GM18526 (cell line): ENCODE measurements around the gene CCDC77.

Source experiments
- POLR2A ChIP-seq: IDR thresholded peaks from 3 replicates; pipeline ENCODE4 v1.6.1; 2011; ENCODE audit not compliant: insufficient read length; ENCODE audit errors: extremely low read depth

Gene CCDC77

GRCh38 chr12:466039-466438 is 64.6 kb downstream of the CCDC77 start:
- TF ChIP-seq POLR2A = no peak

GRCh38 chr12:466762-467161 is 65.3 kb downstream of the CCDC77 start:
- no peak for TF ChIP-seq POLR2A

GRCh38 chr12:467591-467990 is 66.1 kb downstream of the CCDC77 start:
- TF ChIP-seq POLR2A = no peak

GRCh38 chr12:468671-469389 is 67.4 kb downstream of the CCDC77 start:
- no peak for TF ChIP-seq POLR2A

- TF ChIP-seq POLR2A = no peak
These were observed 68.7 kb downstream of the CCDC77 start for GRCh38 chr12:470133-470532.

- TF ChIP-seq POLR2A = no peak
These were observed 71.8 kb downstream of the CCDC77 start for GRCh38 chr12:473198-473597.

- no peak for TF ChIP-seq POLR2A
These were observed 72.6 kb downstream of the CCDC77 start for GRCh38 chr12:473863-474577.

- TF ChIP-seq POLR2A = no peak
These were observed 73.8 kb downstream of the CCDC77 start for GRCh38 chr12:475286-475685.

- TF ChIP-seq POLR2A = no peak
These were observed 77.7 kb downstream of the CCDC77 start for GRCh38 chr12:479161-479560.

- TF ChIP-seq POLR2A = no peak
These were observed 79.7 kb downstream of the CCDC77 start for GRCh38 chr12:480831-481816.

GRCh38 chr12:482061-482460 is 80.6 kb downstream of the CCDC77 start:
- TF ChIP-seq POLR2A = no peak

GRCh38 chr12:484096-484495 is 82.7 kb downstream of the CCDC77 start:
- no peak for TF ChIP-seq POLR2A

GRCh38 chr12:490260-490659 is 88.8 kb downstream of the CCDC77 start:
- no peak for TF ChIP-seq POLR2A
